Measurements from ENCODE around the gene TMEM131L. TPM values are rescaled to one million over a fixed set of nuclear protein-coding genes. Genes with fewer than 3 reads are reported as not detected.

Gene TMEM131L
- total RNA-seq, 3 donors from 2014 or later (not counting 1 experiment from before 2014, with no cell fraction given): 67.8 to 105 (median 71.1) TPM

- DNase-seq: peak; percentile 72 to 92
- TF ChIP-seq, protein P1, sequence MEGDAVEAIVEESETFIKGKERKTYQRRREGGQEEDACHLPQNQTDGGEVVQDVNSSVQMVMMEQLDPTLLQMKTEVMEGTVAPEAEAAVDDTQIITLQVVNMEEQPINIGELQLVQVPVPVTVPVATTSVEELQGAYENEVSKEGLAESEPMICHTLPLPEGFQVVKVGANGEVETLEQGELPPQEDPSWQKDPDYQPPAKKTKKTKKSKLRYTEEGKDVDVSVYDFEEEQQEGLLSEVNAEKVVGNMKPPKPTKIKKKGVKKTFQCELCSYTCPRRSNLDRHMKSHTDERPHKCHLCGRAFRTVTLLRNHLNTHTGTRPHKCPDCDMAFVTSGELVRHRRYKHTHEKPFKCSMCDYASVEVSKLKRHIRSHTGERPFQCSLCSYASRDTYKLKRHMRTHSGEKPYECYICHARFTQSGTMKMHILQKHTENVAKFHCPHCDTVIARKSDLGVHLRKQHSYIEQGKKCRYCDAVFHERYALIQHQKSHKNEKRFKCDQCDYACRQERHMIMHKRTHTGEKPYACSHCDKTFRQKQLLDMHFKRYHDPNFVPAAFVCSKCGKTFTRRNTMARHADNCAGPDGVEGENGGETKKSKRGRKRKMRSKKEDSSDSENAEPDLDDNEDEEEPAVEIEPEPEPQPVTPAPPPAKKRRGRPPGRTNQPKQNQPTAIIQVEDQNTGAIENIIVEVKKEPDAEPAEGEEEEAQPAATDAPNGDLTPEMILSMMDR (IDR thresholded peaks at IDR 0.05): no peak
- peak overlapping the region; percentile 95 for H3K27ac ChIP-seq (ENCODE audit: low read length)
- Mint-ChIP-seq H3K4me1 (peaks cover 67 to 77% of the 10 kb centered on the region in 2 donors), H3K36me3 (no peaks in the 10 kb centered on the region), H3K27me3 (ENCODE audit: low read depth in 2 of 2) (peaks cover 0 to 5% of the 10 kb centered on the region in 2 donors), H3K27ac (peak overlapping the region; percentile 89 to 95), H3K9me3 (no peaks in the 10 kb centered on the region), H3K4me3 (peak overlapping the region; percentile 77)
- peak; percentile 68 to 85 (median 75) for ATAC-seq
- 1% methylated on average over 24 of the region's 24 CpGs for WGBS (ENCODE audit: insufficient coverage)
- no peaks in the 10 kb centered on the region for H3K36me3 ChIP-seq (ENCODE audit: control insufficient read depth, insufficient read depth, low read length)
- intact Hi-C loops (cut with micrococcal nuclease): loop anchor here (1.0 to 2.0 kb wide), 6 partner anchors 9 to 86 kb away; no protein-coding TSS in a partner anchor
- peaks cover 62% of the 10 kb centered on the region for H3K4me1 ChIP-seq (ENCODE audit: control insufficient read depth, insufficient read depth, low read length)
- peak overlapping the region; percentile 36 for H3K4me3 ChIP-seq (ENCODE audit: low read length)
- no peaks in the 10 kb centered on the region for H3K27me3 ChIP-seq (ENCODE audit: control insufficient read depth, insufficient read depth, low read length)
- no peaks in the 10 kb centered on the region for H3K9me3 ChIP-seq (ENCODE audit: control insufficient read depth, insufficient read depth, low read length)
These were observed 22.1 kb downstream of the TMEM131L start for GRCh38 chr4:153488006-153488891.

- Mint-ChIP-seq H3K27me3 (ENCODE audit: low read depth in 2 of 2) (peaks cover 0 to 5% of the 10 kb centered on the region in 2 donors), H3K4me1 (peaks cover 72 to 84% of the 10 kb centered on the region in 2 donors), H3K36me3 (no peaks in the 10 kb centered on the region), H3K27ac (peak overlapping the region; percentile 89 to 95), H3K9me3 (no peaks in the 10 kb centered on the region), H3K4me3 (peak overlapping the region; percentile 77)
- DNase-seq (no peak), ATAC-seq (no peak)
- intact Hi-C loops (cut with micrococcal nuclease): loop anchor here (2.0 kb wide), 1 partner anchor 51 kb away; no protein-coding TSS in a partner anchor
- Histone ChIP-seq H3K27ac (ENCODE audit: low read length) (peak overlapping the region; percentile 95), H3K27me3 (ENCODE audit: control insufficient read depth, insufficient read depth, low read length) (no peaks in the 10 kb centered on the region), H3K9me3 (ENCODE audit: control insufficient read depth, insufficient read depth, low read length) (no peaks in the 10 kb centered on the region), H3K4me1 (ENCODE audit: control insufficient read depth, insufficient read depth, low read length) (peaks cover 71% of the 10 kb centered on the region), H3K4me3 (ENCODE audit: low read length) (peak overlapping the region; percentile 36), H3K36me3 (ENCODE audit: control insufficient read depth, insufficient read depth, low read length) (no peaks in the 10 kb centered on the region)
- 67% methylated on average over 7 of the region's 7 CpGs for WGBS (ENCODE audit: insufficient coverage)
- TF ChIP-seq, protein P1 (IDR thresholded peaks at IDR 0.05): no peak
These were observed 23.8 kb downstream of the TMEM131L start for GRCh38 chr4:153489856-153490558.

DNA sequence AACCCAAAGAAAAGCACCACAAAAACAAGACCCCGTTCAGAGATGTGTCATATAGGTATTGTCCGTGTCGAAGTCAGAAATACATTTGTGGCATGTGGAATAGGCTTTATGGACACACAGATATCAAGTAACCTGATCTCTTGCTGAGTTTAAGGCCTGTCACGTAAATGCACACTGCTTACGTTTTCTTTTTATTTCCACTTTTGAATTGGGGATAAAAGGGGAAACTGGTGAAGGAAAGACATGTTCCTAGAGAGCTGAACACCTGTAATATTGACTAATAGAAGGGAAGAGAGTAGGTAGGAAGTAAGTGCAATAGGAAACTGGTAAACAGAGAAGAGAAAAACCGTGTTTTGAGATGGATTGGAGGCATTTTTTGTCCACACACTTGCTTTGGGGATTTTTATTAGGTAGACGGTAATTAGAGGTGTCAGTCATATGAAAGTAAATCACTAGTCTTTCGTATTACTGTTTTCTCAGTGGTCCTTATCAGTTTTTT lies 24.9 kb downstream of the TMEM131L start:
- intact Hi-C loops (cut with micrococcal nuclease): no loop called here

More for the DNA sequence above, 24.9 kb downstream of the TMEM131L start:
- TF ChIP-seq, protein P1 (IDR thresholded peaks at IDR 0.05): no peak
- no peak for DNase-seq
- H3K27me3 Mint-ChIP-seq (ENCODE audit: low read depth in 2 of 2): peaks cover 0 to 5% of the 10 kb centered on the region in 2 donors
- peak overlapping the region; percentile 89 to 95 for H3K27ac Mint-ChIP-seq
- H3K4me1 ChIP-seq (ENCODE audit: control insufficient read depth, insufficient read depth, low read length): peaks cover 82% of the 10 kb centered on the region
- H3K9me3 ChIP-seq (ENCODE audit: control insufficient read depth, insufficient read depth, low read length): no peaks in the 10 kb centered on the region
- H3K27me3 ChIP-seq (ENCODE audit: control insufficient read depth, insufficient read depth, low read length): no peaks in the 10 kb centered on the region
- no peaks in the 10 kb centered on the region for H3K9me3 Mint-ChIP-seq
- ATAC-seq: no peak
- peak overlapping the region; percentile 7 for H3K27ac ChIP-seq (ENCODE audit: low read length)
- H3K4me1 Mint-ChIP-seq: peaks cover 76 to 88% of the 10 kb centered on the region in 2 donors
- no peak overlapping the region for H3K4me3 ChIP-seq (ENCODE audit: low read length)
- H3K4me3 Mint-ChIP-seq: peak overlapping the region; percentile 77
- WGBS (ENCODE audit: insufficient coverage): 50% methylated on average over 7 of the region's 8 CpGs
- no peaks in the 10 kb centered on the region for H3K36me3 Mint-ChIP-seq
- no peaks in the 10 kb centered on the region for H3K36me3 ChIP-seq (ENCODE audit: control insufficient read depth, insufficient read depth, low read length)
